Stimulated activated CD8-positive, alpha-beta memory T cell treated with anti-CD3 and anti-CD28 coated beads, Interleukin-7, amount 100 ng/mL, for 48 hours (primary cell): ENCODE data around the gene UBN1.
"Not testable (repeated sequence)": the region's sequence is repeated elsewhere in the genome, so short reads cannot be mapped to it uniquely, and the experiment has no call there.

Experiments
- DNase-seq, 2 donors: peaks; one replicate each; pipeline ENCODE4 v3.0.0-alpha.2; 2020; ENCODE audit warnings: low read depth in 1 of 2; ENCODE audit errors: extremely low read depth in 1 of 2

Gene UBN1

DNA sequence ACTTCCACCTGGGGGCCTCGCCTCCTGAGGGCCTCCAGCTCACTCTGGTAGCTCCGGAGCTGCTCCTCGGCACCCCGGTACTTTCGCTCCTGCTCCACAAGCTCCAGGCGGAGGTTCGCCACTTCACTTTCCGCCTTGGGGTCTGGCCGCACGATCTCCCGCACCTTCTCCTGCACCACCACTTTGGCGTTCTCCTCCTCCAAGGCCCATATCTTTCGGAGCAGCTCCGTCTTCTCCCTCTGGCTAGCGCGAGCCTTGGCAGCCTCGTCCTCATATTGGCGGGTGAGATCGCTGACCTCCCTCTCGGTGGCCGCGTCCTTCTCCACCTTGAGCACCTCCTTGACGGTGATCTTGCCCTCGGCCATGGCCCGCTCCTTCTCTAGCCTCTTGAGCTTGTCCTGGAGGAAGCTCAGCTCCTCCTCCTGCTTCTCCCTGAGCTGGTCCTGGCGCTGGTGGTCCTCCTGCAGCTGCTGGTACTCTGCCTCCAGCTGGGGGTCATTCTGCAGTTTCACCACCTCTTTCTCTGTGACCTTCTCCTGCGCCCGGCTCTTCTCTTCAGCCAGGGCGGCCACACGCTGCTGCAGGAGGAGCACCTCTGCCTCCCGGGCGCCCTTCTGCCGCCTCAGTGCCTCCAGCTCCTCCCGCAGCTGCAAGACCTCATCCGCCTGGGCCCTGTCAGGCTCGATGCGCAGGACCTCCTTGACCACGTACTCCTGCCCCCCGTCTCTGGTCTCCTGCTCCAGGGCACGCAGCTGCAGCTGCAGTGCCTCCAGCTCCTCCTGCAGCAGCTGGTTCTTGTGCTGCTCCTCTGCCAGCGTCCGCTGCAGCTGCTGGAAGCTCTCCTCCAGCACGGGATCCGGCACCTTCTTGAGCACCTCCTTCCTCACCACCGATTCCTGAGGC lies 37.9 kb downstream of the UBN1 start:
- DNase-seq, result no peak

DNA sequence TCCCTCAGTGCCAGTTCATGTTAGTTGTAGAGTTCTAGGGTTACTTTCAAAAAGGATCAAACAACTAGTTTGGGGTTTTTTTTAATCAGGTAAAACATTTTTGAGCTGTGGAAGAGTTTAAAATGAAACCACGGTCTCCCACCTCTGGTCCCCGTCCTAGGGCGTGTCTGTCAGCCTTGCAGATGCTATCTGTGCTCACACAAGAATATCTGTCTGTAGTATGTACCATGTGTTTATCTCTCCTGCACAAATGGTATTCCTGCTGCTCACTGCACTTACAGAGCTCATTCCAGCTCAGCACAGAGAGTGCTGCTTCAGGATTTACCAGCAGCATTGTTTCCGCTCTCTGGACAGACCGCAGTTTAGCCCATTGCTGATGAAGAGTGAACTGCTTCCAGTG lies 38.9 kb downstream of the UBN1 start:
- DNase-seq, result no peak

DNA sequence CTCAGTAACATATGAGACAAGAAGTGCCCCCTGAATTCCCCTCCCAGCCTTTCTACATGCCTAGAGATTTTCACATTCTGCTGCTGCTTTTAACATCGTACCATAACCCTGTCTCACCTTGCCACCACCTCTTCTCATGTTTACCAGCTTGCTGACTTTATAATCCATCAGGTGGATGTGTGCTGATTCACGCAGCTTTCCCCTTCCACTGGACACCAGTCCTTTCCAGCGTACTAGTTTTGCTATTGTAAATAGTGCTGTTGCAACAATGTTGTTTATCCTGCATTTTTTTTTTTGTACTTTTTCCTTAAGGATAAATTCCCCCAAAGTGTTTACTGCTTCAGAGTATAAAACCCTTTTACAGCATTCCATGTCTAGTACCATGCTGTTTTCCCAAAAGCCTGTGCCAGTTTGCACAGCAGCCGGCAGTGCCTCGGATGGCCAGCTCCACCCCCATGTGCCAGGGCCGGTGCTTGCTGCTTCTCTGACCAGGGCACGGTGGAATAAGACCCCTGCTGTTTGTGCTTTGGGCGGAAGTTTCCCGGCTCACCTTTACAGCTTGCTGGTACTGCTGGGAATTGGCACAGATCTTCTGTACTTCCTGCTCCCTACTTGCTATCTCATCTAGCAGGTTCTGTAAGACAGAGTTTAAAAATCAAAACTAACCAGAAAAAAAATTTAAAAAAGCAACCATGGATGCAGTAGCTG lies 41.3 kb downstream of the UBN1 start:
- DNase-seq, result no peak

DNA sequence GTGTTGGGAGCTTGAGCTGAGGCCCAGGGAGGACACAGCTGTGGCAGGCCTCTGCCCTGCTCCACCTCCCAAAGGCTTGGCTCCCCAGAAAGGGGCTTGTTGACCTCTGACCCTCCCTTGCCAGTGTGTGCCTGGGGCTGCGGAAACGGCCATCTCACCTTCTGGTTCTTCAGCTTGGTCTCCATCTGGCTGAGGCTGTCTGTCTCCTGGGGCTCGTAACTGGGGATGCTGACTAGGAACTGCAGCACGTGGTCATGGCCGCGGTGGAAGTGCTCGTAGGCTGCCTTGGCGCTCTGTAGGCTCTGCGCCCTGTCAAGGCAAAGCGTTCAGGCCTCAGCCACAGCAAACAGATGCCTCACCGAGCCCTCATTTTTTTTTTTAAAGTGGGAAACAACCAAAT lies 42.7 kb downstream of the UBN1 start:
- DNase-seq, result no peak

DNA sequence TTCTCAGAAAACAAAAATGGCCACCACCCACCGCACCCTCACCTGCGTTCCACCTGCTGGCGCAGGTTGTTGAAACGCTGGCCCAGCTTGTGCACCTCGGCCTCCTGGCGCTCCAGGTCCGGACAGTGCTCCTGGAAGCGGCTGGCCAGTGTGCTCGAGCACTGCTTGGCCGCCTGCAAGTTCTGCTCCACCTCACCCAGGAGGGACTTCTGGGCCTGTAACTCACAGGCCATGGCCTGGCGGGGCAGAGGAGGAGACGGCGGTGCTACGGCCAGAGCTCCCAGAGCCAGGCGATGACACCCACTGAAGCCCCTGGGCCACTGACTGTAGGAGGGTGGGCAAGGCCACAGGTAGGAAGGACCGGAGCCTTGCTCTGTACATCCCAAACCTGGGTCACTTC lies 43.4 kb downstream of the UBN1 start:
- no peak for DNase-seq

DNA sequence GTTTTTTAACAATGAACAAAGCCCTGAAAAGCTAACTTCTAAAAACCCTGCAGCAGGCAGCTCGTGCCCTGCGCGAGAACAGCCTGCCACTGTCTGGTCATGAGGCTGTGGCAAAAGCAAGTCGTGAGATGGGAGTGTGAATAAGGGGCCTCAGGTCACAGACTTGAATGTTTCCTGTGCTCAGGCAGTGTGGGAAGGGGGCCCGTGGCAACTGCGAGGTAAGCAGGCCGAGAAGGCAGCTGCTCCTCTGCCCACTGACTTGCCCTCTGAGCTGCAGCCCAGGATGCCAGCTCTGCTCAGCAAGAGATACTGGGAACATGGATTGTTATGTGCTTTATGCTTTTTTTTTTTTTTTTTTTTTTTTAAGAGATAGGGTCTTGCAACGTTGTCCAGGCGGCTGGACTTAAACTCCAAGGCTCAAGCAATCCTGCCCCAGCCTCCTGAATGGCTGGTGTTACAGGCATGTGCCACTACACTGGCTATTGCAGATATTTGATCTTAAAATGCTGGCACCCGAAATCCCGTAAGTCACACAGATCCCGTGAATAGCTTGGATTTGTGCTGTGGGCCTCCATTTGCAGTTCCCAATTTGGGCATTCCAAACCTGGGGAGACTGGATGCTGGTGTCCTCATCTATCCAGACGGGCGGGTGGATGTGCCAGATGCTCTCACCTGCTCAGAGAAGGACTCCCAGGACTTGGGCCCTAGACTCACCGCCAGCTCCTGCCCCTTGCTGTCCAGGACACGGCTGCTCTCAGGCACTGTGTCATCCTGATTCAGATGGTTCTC lies 44.0 kb downstream of the UBN1 start:
- no peak for DNase-seq

DNA sequence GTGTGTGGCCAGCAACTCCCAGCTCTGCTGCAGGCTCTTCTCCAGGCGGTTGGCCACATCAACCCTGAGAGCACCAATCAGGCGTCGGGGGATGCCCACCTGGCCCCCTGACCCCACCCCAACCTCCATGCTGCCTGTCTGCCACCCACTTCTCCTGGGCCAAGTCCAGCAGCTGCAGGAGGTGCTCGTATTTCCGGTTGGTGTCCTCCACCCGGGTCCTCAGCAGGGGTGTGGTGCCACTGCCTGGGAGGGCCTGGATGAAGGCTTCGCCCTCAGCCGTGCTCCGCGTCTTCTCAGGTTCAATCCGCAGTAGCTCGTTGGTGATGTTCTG lies 44.6 kb downstream of the UBN1 start:
- no peak for DNase-seq

DNA sequence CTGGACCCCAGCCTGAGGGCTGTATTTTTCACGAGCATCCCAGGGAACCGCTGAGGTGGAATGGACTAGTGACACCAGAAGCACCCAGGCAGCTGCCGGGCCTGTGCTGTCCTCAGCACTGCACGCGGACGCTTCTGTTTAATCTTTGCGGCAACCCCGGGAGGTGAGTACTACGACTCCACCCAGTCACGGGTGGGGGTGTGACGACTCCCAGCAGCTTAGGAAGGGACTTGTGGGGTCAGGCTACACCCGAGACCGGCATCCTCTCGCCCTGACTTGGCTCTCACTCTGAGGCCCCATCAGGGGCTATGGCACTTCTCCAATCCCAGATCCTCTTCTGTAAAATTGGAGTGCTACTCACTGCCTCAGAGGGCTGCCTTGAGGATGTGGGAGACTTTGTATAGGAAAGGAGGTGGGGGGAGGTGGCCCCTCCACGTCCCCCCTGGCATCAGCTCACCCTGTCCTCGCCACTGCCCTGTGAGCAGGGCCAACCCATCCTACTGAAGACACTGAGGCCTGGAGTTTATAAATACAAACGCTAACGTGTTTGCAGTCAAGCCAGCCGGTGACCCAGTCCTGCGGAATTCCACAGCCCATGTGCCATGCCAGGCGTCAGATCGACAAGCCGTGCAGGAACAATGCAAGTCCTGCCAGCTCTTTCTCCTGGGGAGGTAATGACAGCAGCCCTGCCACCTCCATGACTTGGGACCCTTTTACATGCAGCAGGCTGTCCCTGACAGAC lies 45.3 kb downstream of the UBN1 start:
- no peak for DNase-seq

DNA sequence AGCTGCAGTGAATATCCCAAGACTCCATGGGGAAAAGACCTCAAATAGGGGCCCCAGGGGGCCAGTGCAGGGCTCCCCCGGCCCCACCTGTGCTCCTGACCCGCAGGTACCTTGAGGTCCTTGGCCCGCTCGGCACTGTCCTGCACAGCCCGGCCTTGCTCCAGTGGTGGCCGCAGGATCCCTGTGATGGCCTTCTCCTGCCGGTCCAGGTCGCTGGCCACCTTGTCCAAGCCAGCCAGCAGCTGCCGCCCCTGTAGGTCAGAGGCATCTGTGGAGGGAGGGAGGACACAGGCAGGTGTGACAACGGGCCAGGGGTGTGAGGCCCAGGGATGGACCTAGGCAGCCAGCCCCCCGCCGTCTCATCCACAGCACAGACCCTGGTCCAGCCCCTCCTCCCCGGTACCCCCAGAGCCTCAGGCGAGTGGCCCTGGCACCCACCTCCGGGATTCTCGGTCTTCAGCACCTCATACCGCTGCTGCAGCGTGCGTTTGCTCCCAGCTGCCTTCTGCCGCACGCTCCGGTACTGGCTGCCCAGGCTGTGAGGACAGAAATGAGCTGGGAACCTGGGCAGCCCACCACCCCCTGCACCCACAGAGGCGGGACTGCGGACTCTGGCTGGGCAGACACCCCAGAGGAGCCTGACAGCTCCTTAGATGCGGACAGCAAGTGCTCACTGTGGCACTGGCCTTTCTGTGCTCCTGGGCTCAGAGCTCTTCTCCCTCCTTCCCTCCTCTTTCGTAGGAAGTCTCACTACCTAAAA lies 46.0 kb downstream of the UBN1 start:
- DNase-seq, result no peak

DNA sequence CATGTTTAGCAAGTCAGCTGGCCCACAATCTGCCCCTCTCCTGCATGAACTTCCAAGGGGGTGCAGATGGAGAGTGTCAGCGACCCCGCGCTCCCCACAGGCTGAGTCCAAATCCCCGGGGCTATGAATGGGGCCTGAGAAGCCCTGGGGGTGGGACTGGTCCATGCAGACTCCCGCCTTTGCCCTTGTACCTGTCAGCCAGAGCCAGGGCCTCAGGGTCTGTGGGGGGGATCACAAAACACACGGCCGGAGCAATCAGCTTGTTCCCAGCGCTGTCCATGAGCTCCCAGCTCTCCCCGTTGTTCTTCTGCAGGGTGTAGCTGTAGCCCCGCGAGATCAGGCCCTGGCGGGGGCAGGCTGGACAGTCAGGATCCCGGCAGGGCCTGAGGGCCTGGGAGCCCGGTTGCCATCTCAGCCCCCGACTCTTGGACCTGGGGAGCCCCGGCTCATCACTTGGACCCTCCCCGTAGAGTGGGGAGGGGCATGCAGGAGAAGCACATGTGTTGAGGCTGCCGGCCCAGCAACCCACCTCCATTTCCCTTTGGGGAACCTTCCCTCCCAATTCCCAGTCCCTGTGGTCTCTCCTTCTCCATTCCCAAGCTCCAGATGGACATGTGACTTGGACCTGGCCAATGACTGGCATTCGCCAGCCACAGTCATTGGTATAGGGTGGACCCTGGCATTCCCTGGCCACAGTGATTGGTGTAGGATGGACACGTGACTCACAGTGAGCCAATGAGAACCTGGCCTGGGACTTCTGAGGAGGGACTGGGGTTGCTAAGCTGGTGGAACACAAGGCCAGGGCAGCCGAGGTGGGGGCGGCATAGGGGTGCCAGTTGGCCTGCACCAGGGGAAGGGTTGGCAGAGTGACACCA lies 47.2 kb downstream of the UBN1 start:
- no peak for DNase-seq

DNA sequence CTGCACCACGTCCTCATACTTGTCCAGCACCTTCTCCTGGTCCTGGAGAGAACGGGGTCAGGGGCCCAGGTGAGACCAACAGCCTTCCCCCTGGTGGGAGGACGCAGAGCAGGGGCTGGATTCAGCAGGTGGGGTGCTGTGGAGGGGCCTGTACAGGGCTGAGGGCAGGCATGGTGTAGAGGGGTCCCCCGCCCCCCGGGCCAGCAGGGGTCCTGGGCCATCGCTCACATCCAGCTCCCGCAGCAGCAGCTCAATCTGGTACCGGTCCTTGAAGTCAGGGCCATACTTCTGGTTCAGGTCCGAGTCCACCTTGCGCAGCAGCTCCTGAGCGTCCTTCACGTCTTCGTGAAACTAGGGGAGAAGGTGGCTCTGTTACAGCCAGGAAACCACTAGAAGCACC lies 48.1 kb downstream of the UBN1 start:
- DNase-seq, result no peak

DNA sequence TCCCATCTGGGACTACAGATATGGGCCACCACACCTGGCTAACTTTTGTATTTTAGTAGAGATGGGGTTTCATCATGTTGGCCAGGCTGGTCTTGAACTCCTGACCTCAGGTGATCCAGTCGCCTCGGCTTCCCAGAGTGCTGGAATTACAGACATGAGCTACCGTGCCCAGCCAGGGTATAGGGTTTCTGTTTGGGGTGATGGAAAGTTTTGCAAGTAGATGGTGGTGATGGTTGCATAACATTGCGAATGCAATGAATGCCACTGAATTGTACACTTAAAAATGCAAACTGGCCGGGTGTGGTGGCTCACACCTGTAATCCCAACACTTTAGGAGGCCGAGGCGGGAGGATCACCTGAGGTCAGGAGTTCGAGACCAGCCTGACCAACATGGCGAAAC lies 49.5 kb downstream of the UBN1 start:
- not testable (repeated sequence) for DNase-seq

DNA sequence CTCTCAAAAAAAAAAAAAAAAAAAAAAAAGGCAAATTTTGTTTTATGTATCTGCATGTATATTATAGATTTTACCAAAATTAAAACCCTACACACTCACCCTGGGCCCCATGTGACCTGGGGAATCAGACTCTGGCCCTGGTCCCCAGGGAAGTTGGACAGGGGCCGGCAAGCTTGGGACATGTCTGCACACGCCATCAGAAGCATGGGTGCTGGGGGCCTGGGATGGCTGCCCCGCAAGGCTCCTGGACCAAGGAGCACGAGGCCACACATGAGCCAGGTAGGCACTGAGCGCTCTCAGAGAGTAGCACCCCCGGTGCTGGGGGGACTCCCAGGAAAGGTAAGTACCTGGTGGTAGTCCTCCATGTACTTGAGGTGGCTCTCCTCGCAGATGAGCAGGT lies 50.0 kb downstream of the UBN1 start:
- no peak for DNase-seq

DNA sequence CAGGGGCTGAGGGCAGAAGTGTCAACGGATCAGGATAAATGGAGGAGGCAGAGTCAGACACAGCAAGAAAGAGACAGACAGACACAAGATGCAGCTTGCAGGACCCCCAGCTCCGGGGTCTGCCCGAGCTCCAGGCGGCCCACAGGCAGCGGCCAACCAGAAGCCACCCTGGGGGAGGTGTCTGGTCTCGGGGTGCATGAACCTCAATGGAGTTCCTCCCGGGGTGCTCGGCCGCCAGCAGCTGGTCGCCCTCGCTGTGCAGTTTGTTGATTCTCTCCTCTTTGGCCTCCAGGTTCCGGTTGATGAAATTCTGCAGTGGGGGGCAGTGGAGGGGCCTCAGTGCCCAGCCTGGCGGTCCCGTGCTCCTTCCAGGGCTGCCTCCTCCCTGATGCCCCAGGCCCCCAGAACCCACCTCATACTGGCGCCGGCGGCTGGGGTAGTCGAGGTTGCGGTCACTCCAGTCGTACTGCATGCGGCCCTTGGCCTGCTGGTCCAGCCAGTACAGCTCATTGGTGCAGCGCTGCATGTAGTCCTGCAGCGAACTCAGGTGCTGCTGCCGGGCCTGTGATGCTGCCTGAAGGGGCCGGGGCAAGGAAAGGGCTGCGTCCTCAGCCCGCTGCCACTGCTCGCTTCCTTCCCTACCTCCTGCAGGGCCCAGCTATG lies 51.7 kb downstream of the UBN1 start:
- no peak for DNase-seq

DNA sequence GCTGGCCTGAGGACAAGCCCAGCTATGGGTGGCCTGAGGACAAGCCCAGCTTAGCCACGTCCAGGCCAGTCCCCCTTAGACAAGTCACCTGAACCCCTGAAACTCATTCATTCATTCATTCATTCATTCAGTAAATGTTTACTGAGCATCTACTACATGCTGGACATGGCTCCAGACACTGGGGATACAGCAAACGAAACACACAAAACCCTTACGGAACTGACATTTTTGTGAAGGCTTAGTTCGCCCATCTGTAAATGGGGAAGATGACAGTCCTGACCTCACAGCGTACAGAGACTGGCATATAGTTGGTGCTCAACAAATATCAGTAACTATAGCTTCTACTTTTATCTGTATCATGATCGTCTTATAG lies 52.2 kb downstream of the UBN1 start:
- no peak for DNase-seq

DNA sequence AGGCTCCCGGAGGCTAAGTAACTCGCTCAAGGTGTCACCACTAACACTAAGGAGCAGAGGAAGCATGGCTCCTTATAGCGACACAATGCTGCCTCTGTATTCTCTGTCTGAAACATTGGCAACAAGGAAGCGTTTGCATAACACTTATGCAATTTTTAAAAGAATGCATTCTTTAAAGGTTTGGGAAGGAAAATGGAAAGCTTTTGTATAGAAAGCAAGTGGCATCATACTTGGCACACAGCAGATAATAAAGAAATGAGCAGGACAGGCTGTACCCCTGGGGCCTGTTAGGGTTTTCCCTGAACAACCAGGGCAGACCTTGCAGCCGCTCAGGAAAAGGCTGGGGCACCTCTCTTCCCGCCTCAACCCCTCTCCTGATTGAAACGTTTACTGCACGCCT lies 52.8 kb downstream of the UBN1 start:
- no peak for DNase-seq

DNA sequence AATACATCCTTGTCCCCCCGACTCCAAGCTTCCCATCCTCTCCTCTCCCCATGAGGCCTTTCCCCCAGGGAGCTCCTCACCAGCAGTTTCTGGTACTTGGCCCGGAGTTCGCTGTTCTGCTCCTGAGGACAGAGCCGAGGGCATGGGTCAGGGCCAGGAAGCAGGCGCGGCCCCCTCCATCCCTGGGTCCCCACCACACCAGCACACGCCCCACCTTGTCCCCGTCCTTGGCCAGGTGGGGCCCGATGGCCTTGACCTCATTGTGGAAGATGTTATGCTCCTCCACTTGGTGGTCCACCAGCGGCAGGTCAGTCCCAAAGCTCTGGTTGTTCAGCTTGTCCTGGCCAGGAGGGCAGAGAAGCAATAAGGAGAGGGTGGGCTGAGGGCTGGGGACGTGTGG lies 53.5 kb downstream of the UBN1 start:
- no peak for DNase-seq

DNA sequence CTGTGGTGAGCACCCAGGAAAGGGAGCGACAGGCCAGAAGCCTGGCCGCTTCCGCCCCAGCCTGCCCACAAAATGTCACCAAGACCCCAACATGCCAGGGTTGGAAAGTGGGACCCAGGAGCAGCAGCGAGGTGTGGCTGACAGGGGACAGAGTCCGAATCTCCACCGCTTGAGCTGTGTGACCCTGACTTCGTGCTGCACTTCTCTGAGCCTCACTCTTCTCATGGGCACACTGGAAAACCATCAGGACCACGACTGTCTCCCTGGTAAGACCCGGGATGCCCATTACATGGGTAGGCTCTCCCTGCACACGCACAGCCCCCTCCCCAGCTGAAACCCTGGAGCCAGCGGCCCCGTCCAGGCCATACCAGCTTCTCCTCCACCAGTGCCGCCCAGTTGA lies 54.8 kb downstream of the UBN1 start:
- no peak for DNase-seq
